ENCODE measurements around the gene KRT79.

Gene KRT79

GRCh38 chr12:52788192-52788875 is 45.8 kb downstream of the KRT79 start:
- no peak for DNase-seq

GRCh38 chr12:52787324-52788191 is 46.6 kb downstream of the KRT79 start:
- no peak for DNase-seq

DNA sequence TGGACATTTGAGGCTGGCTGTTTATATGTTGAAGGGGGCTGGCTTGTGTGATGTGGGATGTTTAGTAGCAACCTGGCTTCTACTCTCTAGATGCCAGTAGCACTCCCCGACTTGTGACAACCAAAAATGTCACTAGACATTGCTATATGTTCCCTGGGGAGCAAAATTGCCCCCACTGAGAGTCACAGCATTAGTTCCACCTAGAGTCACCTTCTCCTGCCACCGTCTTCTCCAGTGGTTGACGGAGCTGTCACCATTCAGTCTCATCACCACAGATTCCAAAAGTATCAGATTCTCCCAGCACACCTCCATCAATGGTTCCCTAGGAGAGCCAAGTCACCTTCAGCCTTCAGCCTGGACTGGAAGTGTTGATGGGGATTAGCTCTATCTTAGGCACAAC is 49.2 kb downstream of the KRT79 start:
- no peak for DNase-seq

DNA sequence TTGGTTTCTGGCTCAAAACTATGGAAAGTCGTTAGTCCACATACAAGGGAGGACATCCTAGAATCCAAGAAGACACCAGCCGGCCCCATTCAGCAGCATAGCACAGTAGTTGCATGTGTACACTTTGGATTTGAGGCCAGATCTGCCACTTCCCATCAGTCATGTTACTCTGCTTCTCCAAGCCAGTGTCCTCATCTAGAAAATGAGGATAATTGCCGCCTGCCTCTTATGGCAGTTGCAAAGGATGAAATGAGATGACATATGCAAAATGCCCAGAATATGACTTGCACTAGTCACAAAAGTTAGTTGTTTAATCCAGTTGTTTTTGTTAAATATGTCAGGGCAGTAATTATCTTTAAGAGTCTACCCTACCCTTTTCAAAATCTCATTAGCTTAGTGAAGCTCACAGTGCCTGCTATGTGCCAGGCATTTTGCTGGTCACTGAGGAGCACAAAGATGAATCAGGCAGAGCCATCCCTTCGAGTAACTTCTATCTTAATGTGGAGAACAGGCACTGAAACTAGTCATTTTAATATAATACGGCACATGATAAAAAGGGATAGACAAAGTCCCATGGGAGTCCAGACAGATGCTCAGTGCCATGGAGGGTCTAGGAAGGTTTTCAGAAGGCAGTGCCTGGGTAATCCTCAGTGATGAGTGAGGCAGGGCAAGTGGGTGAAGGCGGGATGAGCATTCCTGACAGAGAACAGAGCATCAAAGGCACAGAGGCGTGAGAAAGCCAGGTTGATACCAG is 50.4 kb downstream of the KRT79 start:
- DNase-seq: no peak

DNA sequence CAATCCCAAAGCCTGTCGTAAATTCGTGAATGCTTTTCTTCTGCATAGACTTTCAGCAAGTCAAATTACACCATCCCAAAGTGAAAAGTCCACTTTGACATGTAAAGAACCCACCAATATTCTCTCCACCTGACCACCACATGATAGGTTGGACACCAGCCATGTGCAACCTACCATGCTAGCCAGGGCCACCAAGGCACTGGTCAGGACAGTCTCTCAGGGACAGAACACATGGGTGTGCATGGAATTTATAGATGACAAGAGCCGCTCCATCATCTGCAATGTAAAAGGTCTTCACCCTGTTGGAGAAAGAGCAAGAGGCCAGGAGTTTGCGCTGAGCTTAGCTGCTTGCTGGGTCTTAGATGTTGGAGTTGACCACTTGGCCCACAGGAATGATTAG is 51.6 kb downstream of the KRT79 start:
- DNase-seq: no peak

DNA sequence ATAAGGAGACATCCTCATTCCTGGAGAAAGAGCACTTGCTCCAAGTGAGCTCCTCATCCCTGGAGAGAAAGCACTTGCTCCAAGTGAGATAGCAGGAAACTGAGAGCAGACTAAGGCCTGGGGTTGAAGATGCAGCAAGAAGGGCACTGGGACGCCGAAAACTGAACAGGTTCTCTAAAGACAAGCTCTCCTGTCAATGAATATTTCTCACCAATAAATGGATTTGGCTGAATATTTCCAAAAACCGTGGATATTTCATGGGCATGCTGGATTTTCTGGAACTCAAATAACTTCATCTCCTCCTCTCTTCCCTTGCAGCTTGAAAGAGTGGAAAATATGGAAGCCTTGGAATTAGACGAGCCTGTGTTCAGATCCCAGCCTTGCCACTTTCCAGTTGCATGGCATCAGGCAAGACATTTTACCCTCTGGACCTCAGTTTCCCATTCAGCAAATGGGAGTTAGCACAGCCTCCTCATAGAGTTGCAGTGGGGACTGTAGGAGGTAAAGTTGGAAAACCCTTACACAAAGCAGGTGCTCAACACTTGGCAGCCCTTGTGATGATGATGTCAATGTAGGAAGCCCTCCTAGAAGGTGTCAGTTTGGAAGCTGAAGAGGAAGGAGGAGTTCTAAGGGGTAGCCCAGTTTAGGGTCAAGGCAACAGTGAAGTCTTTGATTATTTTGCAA is 52.6 kb downstream of the KRT79 start:
- DNase-seq: no peak

- DNase-seq: no peak
Observed at GRCh38 chr12:52779914-52780313, 54.2 kb downstream of the KRT79 start.

DNA sequence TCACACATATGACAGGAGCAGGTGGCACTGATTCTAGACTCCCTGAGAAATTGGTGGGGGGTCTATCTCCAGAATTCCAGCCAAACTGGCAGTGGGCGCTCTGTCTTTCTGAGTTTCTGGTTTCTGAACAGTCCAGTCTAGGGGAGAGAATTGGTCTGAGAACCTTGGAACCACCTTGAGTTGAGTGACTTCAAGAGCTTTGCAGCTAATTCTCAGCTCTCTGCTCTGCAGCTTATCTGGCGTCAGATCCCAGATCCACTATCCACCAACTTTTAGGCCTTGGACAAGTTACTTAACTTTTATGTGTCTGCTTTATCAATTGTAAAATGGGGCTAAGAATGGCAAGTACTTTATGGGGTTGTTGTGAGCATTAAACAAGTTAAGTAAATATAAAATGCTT is 55.3 kb downstream of the KRT79 start:
- DNase-seq: no peak

GRCh38 chr12:52777566-52777965 is 56.5 kb downstream of the KRT79 start:
- no peak for DNase-seq

GRCh38 chr12:52776913-52777395 is 57.2 kb downstream of the KRT79 start, which contains the start of gene KRT76:
Gene KRT76, minus strand, starts transcription at chr12:52777345. Its CDS starts 54 bp downstream, at chr12:52777291.
- DNase-seq: no peak

- no peak for DNase-seq
Observed at GRCh38 chr12:52776435-52776834, 57.7 kb downstream of the KRT79 start.

DNA sequence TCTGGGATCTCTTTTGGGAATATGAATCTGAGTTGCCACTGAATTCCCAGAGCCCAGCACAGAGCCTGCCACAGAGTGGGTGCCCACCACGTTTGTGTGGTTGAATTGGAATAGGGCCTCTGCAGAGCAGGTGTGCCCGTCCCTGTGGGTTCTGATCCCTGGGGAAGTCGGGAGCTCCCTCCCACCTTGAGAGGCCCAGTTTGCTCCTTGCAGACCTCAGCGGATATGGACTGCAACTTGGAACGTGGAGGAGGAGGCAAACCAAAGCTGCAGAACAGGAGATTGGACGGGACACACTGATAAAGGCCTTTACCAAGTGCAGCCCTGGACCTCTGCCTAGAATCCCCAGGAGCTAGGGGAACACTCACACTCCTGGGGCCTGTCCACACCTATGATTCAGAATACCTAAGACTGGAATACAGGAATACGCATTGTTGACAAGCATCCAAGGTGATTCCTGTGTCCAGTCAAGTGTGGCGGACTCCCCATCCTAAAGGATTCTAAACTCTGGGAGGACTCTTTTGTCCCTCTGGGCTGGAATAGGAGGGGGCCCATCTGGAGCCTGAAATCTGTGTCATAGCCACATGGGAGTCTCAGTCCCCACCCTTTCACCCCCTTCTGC is 59.4 kb downstream of the KRT79 start:
- DNase-seq: no peak

DNA sequence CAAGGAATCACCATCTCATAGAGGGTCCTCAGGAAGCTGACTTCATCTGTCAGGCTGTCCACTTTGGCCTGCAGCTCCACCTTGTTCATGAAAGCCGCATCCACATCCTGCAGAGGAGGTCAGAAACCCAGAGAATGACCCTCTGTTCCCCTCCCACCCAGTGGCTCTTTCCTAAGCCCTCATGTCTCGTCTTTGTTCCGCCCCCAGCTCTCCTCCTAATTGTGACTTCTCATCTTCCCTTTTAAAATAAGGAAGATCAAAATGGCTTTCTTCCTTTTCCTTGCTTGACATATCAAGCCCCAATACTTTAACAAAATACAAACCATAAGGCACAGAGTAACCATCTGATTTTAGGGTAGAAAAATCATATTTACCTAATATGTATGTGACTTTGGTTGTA is 61.3 kb downstream of the KRT79 start:
- no peak for DNase-seq

DNA sequence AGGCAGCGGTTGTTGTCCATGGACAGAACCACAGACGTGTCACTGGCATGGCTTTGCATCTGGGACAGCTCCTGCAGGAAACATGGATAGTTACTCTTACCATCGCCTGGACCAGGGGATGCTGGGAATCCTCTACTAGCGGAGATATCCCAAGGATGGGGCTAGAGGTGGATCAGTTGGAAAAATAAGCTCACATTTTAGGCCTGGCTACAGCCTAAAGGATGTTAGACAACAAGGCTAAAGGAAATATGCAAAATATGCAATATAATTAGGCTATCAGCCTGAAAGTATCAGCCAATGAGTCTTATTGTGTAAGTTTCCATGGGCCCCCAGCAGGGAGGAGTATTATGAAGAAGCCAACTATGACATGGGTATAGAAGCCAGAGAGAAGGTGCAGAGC is 61.9 kb downstream of the KRT79 start:
- DNase-seq: no peak

- no peak for DNase-seq
Observed at GRCh38 chr12:52771505-52771904, 62.6 kb downstream of the KRT79 start.
